Neural progenitor cell (in vitro differentiated cells): ENCODE data around the gene SOCS4. TPM values are rescaled to one million over a fixed set of nuclear protein-coding genes. Genes with fewer than 3 reads are reported as not detected.
"Not testable (repeated sequence)": the region's sequence is repeated elsewhere in the genome, so short reads cannot be mapped to it uniquely, and the experiment has no call there.

Experiments used
- DNase-seq: peaks from one replicate; pipeline ENCODE4 v3.0.0-alpha.2; 2016; ENCODE audit warnings: low spot score
- H2AFZ ChIP-seq: fragments of 200-600 bp; sonication (generic); replicated peaks from 2 replicates; pipeline ENCODE4 v1.6.1; 2016; ENCODE audit warnings: antibody characterized with exemption
- H3F3A ChIP-seq: fragments of 200-600 bp; sonication (generic); 2 replicates; pipeline ENCODE4 v1.6.1; 2016; ENCODE audit warnings: antibody characterized with exemption, low read depth
- H3K27ac ChIP-seq: fragments of 200-600 bp; sonication (generic); 2 replicates; pipeline ENCODE4 v1.5.1; 2016; ENCODE audit warnings: mild to moderate bottlenecking
- H3K27me3 ChIP-seq: fragments of 200-600 bp; sonication (generic); 2 replicates; pipeline ENCODE4 v1.6.1; 2016; ENCODE audit warnings: mild to moderate bottlenecking, moderate library complexity
- H3K36me3 ChIP-seq: fragments of 200-600 bp; sonication (generic); 2 replicates; pipeline ENCODE4 v1.5.1; 2016
- H3K4me1 ChIP-seq: fragments of 200-600 bp; sonication (generic); 2 replicates; pipeline ENCODE4 v1.6.1; 2016; ENCODE audit warnings: mixed run types
- H3K4me2 ChIP-seq: fragments of 200-600 bp; sonication (generic); 2 replicates; pipeline ENCODE4 v1.6.1; 2016
- H3K4me3 ChIP-seq: fragments of 200-600 bp; sonication (generic); 2 replicates; pipeline ENCODE4 v1.5.1; 2016
- H3K79me2 ChIP-seq: fragments of 200-600 bp; sonication (generic); 2 replicates; pipeline ENCODE4 v1.6.1; 2016; ENCODE audit warnings: low read depth
- H3K9ac ChIP-seq: fragments of 200-600 bp; sonication (generic); 2 replicates; pipeline ENCODE4 v1.6.1; 2016
- H3K9me3 ChIP-seq: fragments of 200-600 bp; sonication (generic); 2 replicates; pipeline ENCODE4 v1.5.1; 2016; ENCODE audit warnings: low read depth
- H4K20me1 ChIP-seq: fragments of 200-600 bp; sonication (generic); 2 replicates; pipeline ENCODE4 v1.6.1; 2016; ENCODE audit warnings: low read depth
- H3K27ac Mint-ChIP-seq: 3 replicates; pipeline ENCODE4 v1.8.0; 2021; ENCODE audit warnings: mixed read lengths
- H3K27me3 Mint-ChIP-seq: 2 replicates; pipeline ENCODE4 v1.8.0; 2022; ENCODE audit warnings: low read depth, mild to moderate bottlenecking, inconsistent platforms, moderate library complexity, mixed read lengths; ENCODE audit not compliant: insufficient read depth
- H3K36me3 Mint-ChIP-seq: 3 replicates; pipeline ENCODE4 v1.8.0; 2021; ENCODE audit warnings: mixed read lengths
- H3K4me1 Mint-ChIP-seq: 3 replicates; pipeline ENCODE4 v1.8.0; 2021; ENCODE audit warnings: mixed read lengths
- H3K4me3 Mint-ChIP-seq: 3 replicates; pipeline ENCODE4 v1.8.0; 2021; ENCODE audit warnings: mild to moderate bottlenecking, moderate library complexity, mixed read lengths
- H3K9me3 Mint-ChIP-seq: 3 replicates; pipeline ENCODE4 v1.8.0; 2020; ENCODE audit warnings: mixed read lengths
- CTCF ChIP-seq: fragments of 200-600 bp; sonication (generic); IDR thresholded peaks from 2 replicates; pipeline ENCODE4 v1.5.1; 2017; ENCODE audit warnings: antibody characterized with exemption, mild to moderate bottlenecking
- EZH2 ChIP-seq: fragments of 200-600 bp; sonication (generic); IDR thresholded peaks from 2 replicates; pipeline ENCODE4 v1.6.1; 2017; ENCODE audit warnings: antibody characterized with exemption, mild to moderate bottlenecking, moderate library complexity
- EZH2phosphoT487 ChIP-seq: fragments of 200-600 bp; sonication (generic); IDR thresholded peaks from 2 replicates; pipeline ENCODE4 v1.6.1; 2017; ENCODE audit warnings: antibody characterized with exemption
- total RNA-seq: library from RNA; depleted of rRNA; stranded (reverse); fragments of >200 nt; gene quantifications from 2 replicates; pipeline ENCODE4 v1.2.3, GENCODE V29; 2015; ENCODE audit warnings: low replicate concordance

The SOCS4 gene
- total RNA-seq, 1 donor from 2014 or later: 32.6 TPM

- TF ChIP-seq CTCF (no peak), EZH2phosphoT487 (no peak), EZH2 (no peak)
- Mint-ChIP-seq H3K27ac (no peak overlapping the region), H3K4me1 (peaks cover 4% of the 10 kb centered on the region), H3K4me3 (no peak overlapping the region), H3K36me3 (peaks cover 26% of the 10 kb centered on the region), H3K9me3 (no peaks in the 10 kb centered on the region), H3K27me3 (peaks cover 2% of the 10 kb centered on the region)
- H3K27ac ChIP-seq: no peak overlapping the region
- H3K9me3 ChIP-seq: no peaks in the 10 kb centered on the region
- H3K4me1 ChIP-seq: peaks cover 5% of the 10 kb centered on the region
- no peak overlapping the region for H3K9ac ChIP-seq
- peaks cover 93% of the 10 kb centered on the region for H3K79me2 ChIP-seq
- H3F3A ChIP-seq: no peaks in the 10 kb centered on the region
- H3K4me2 ChIP-seq: no peak overlapping the region
- no peak for DNase-seq
- H3K4me3 ChIP-seq: no peak overlapping the region
- H3K27me3 ChIP-seq: no peaks in the 10 kb centered on the region
- no peak overlapping the region for H2AFZ ChIP-seq
- H4K20me1 ChIP-seq: peaks cover 14% of the 10 kb centered on the region
- peaks cover 17% of the 10 kb centered on the region for H3K36me3 ChIP-seq
These were observed 7.0 kb upstream of the SOCS4 start for GRCh38 chr14:55019968-55020554.

GRCh38 chr14:55024365-55024764, 2.7 kb upstream of the SOCS4 start:
- not testable (repeated sequence) for H3K4me3 Mint-ChIP-seq, H3K27ac Mint-ChIP-seq, H3K27me3 Mint-ChIP-seq, H3K36me3 ChIP-seq, H3K9me3 ChIP-seq, H3K9me3 Mint-ChIP-seq, H3K27ac ChIP-seq, H2AFZ ChIP-seq, H3K9ac ChIP-seq, H3K27me3 ChIP-seq, DNase-seq
- peak overlapping the region; percentile 24 for H3K4me3 ChIP-seq
- peaks cover 16% of the 10 kb centered on the region for H3K36me3 Mint-ChIP-seq
- H4K20me1 ChIP-seq: peaks cover 24% of the 10 kb centered on the region
- peak overlapping the region; percentile 66 for H3K4me2 ChIP-seq
- H3K4me1 Mint-ChIP-seq: peaks cover 30% of the 10 kb centered on the region
- peaks cover 93% of the 10 kb centered on the region for H3K79me2 ChIP-seq
- peaks cover 23% of the 10 kb centered on the region for H3F3A ChIP-seq
- peaks cover 24% of the 10 kb centered on the region for H3K4me1 ChIP-seq

GRCh38 chr14:55025948-55026347, 1.1 kb upstream of the SOCS4 start:
- Mint-ChIP-seq H3K27ac (peak overlapping the region; percentile 52), H3K36me3 (peaks cover 9% of the 10 kb centered on the region), H3K27me3 (peaks cover 4% of the 10 kb centered on the region), H3K4me3 (peak overlapping the region; percentile 89), H3K9me3 (no peaks in the 10 kb centered on the region), H3K4me1 (peaks cover 38% of the 10 kb centered on the region)
- Histone ChIP-seq H3K4me1 (peaks cover 33% of the 10 kb centered on the region), H3K36me3 (no peaks in the 10 kb centered on the region), H3K9me3 (no peaks in the 10 kb centered on the region), H3K79me2 (peaks cover 93% of the 10 kb centered on the region), H3K9ac (peak overlapping the region; percentile 80), H3K4me2 (peak overlapping the region; percentile 95), H4K20me1 (peaks cover 27% of the 10 kb centered on the region), H3K4me3 (peak overlapping the region; percentile 92), H3F3A (peaks cover 23% of the 10 kb centered on the region), H2AFZ (no peak overlapping the region), H3K27ac (no peak overlapping the region), H3K27me3 (no peaks in the 10 kb centered on the region)
- TF ChIP-seq EZH2 (no peak), CTCF (no peak), EZH2phosphoT487 (no peak)
- DNase-seq: no peak

- Mint-ChIP-seq H3K4me1 (peaks cover 38% of the 10 kb centered on the region), H3K27ac (peak overlapping the region; percentile 99), H3K36me3 (peaks cover 7% of the 10 kb centered on the region), H3K27me3 (peaks cover 4% of the 10 kb centered on the region), H3K9me3 (no peaks in the 10 kb centered on the region), H3K4me3 (peak overlapping the region; percentile 89)
- Histone ChIP-seq H3K9me3 (no peaks in the 10 kb centered on the region), H3K27ac (no peak overlapping the region), H3K4me3 (peak overlapping the region; percentile 92), H3K27me3 (no peaks in the 10 kb centered on the region), H3K4me2 (peak overlapping the region; percentile 95), H4K20me1 (peaks cover 31% of the 10 kb centered on the region), H3K79me2 (peaks cover 93% of the 10 kb centered on the region), H3F3A (peaks cover 28% of the 10 kb centered on the region), H2AFZ (peak overlapping the region; percentile 75), H3K4me1 (peaks cover 33% of the 10 kb centered on the region), H3K9ac (peak overlapping the region; percentile 80), H3K36me3 (no peaks in the 10 kb centered on the region)
- TF ChIP-seq CTCF (no peak), EZH2 (no peak), EZH2phosphoT487 (no peak)
- DNase-seq: no peak
These were observed 619 bp upstream of the SOCS4 start for GRCh38 chr14:55026441-55026792.
